CD14-positive monocyte (primary cell): Measurements from ENCODE around the gene CNTNAP2. TPM values are rescaled to one million over a fixed set of nuclear protein-coding genes. Genes with fewer than 3 reads are reported as not detected.

ENCODE experiments used
- DNase-seq, 3 donors: peaks; one replicate each; pipeline ENCODE4 v3.0.0-alpha.2; 2011 to 2022
- H2AFZ ChIP-seq: 2 replicates; pipeline ENCODE4 v1.6.0; 2012; ENCODE audit warnings: mild to moderate bottlenecking, low read depth, low read length, inconsistent platforms; ENCODE audit not compliant: insufficient read depth, poor library complexity, severe bottlenecking
- H3K27ac ChIP-seq, 2 donors: 1 replicate in 1 of 2; 2 replicates in 1 of 2; pipeline ENCODE4 v1.5.1; 2012 to 2013; ENCODE audit warnings: low read length in 2 of 2, control low read depth in 1 of 2, inconsistent platforms in 1 of 2, low read depth in 1 of 2, mild to moderate bottlenecking in 1 of 2
- H3K27me3 ChIP-seq, 2 donors: one replicate each; pipeline versions ENCODE4 v1.6.0 to v1.6.1; 2011 to 2013; ENCODE audit warnings: low read length in 2 of 2; ENCODE audit not compliant: control insufficient read depth in 2 of 2, insufficient read depth in 2 of 2
- H3K36me3 ChIP-seq, 2 donors: replicated peaks in 1 of 2; 1 replicate in 1 of 2; 2 replicates in 1 of 2; pipeline versions ENCODE4 v1.5.1 to v1.6.1; 2012 to 2013; ENCODE audit warnings: low read length in 2 of 2, control low read depth in 1 of 2, inconsistent platforms in 1 of 2, mild to moderate bottlenecking in 1 of 2; ENCODE audit not compliant: insufficient read depth in 2 of 2, control insufficient read depth in 1 of 2
- H3K4me1 ChIP-seq, 2 donors: 1 replicate in 1 of 2; 2 replicates in 1 of 2; pipeline versions ENCODE4 v1.5.1 to v1.6.1; 2012 to 2013; ENCODE audit warnings: low read length in 2 of 2, control low read depth in 1 of 2, inconsistent platforms in 1 of 2, mild to moderate bottlenecking in 1 of 2, moderate library complexity in 1 of 2; ENCODE audit not compliant: insufficient read depth in 2 of 2, control insufficient read depth in 1 of 2
- H3K4me2 ChIP-seq: replicated peaks from 2 replicates; pipeline ENCODE3; 2012; ENCODE audit warnings: low read length, moderate library complexity, mild to moderate bottlenecking; ENCODE audit not compliant: poor library complexity, severe bottlenecking; ENCODE audit errors: extremely low read depth
- H3K4me3 ChIP-seq, 3 experiments: fragments of 200-600 bp in 1 of 3; sonication (generic) in 1 of 3; replicated peaks in 1 of 3; 1 replicate in 2 of 3; 2 replicates in 1 of 3; pipeline ENCODE4 v1.5.1; 2011 to 2013; ENCODE audit warnings: low read length in 3 of 3, mild to moderate bottlenecking in 3 of 3, control low read depth in 2 of 3, low read depth in 2 of 3, inconsistent platforms in 1 of 3, moderate library complexity in 1 of 3
- H3K79me2 ChIP-seq: 2 replicates; pipeline ENCODE4 v1.6.0; 2012; ENCODE audit warnings: mild to moderate bottlenecking, control low read depth, inconsistent platforms, low read length, moderate library complexity; ENCODE audit not compliant: insufficient read depth
- H3K9ac ChIP-seq: 2 replicates; pipeline ENCODE4 v1.6.0; 2017; ENCODE audit warnings: low read length, mild to moderate bottlenecking; ENCODE audit not compliant: insufficient read depth, poor library complexity, severe bottlenecking
- H3K9me3 ChIP-seq, 2 donors: replicated peaks in 1 of 2; 1 replicate in 1 of 2; 2 replicates in 1 of 2; pipeline versions ENCODE4 v1.5.1 to v1.6.1; 2012 to 2013; ENCODE audit warnings: low read length in 2 of 2, control low read depth in 1 of 2; ENCODE audit not compliant: control insufficient read depth in 1 of 2, insufficient read depth in 1 of 2
- H4K20me1 ChIP-seq: 2 replicates; pipeline ENCODE4 v1.6.0; 2012; ENCODE audit warnings: mild to moderate bottlenecking, low read length, control low read depth, moderate library complexity; ENCODE audit not compliant: insufficient read depth
- H3K27ac Mint-ChIP-seq, 7 donors: one replicate each; pipeline ENCODE4 v1.8.0; 2020; ENCODE audit warnings: mild to moderate bottlenecking in 7 of 7, mixed read lengths in 7 of 7, moderate library complexity in 6 of 7, inconsistent platforms in 2 of 7
- H3K27me3 Mint-ChIP-seq, 3 donors: one replicate each; pipeline ENCODE4 v1.8.0; 2021 to 2022; ENCODE audit warnings: low read depth in 3 of 3, mild to moderate bottlenecking in 3 of 3, mixed read lengths in 3 of 3, moderate library complexity in 3 of 3, inconsistent platforms in 1 of 3
- H3K36me3 Mint-ChIP-seq, 2 donors: one replicate each; pipeline ENCODE4 v1.8.0; 2020; ENCODE audit warnings: mixed read lengths in 2 of 2, inconsistent platforms in 1 of 2, mild to moderate bottlenecking in 1 of 2
- H3K4me1 Mint-ChIP-seq: one replicate; pipeline ENCODE4 v1.8.0; 2020; ENCODE audit warnings: mild to moderate bottlenecking, mixed read lengths
- H3K4me3 Mint-ChIP-seq, 2 donors: one replicate each; pipeline ENCODE4 v1.8.0; 2020; ENCODE audit warnings: mild to moderate bottlenecking in 2 of 2, mixed read lengths in 2 of 2, moderate library complexity in 1 of 2
- H3K9me3 Mint-ChIP-seq, 7 donors: one replicate each; pipeline ENCODE4 v1.8.0; 2020 to 2022; ENCODE audit warnings: mixed read lengths in 7 of 7, mild to moderate bottlenecking in 6 of 7, moderate library complexity in 6 of 7, inconsistent platforms in 2 of 7
- CTCF ChIP-seq: fragments of 200-600 bp; IDR thresholded peaks from one replicate; pipeline ENCODE4 v1.8.0; 2022; ENCODE audit warnings: antibody characterized with exemption, mild to moderate bottlenecking
- WGBS: methylation state at CpG from one replicate; pipeline ENCODE4 v1.1.5; 2013; ENCODE audit warnings: missing lambda C conversion rate; ENCODE audit not compliant: insufficient coverage; 5-methylcytosine and 5-hydroxymethylcytosine counted together
- intact Hi-C, 2 donors: fragments of 100-400 bp; cut with micrococcal nuclease; formaldehyde crosslinking; loops; one replicate each; pipeline versions ENCODE4 v1.15.0 to v1.15.1; 2023
- polyA plus RNA-seq, 3 donors: library from polyadenylated mRNA; depleted of rRNA in 1 of 3; unstranded in 2 of 3; stranded (reverse) in 1 of 3; fragments of 300-500 nt in 2 of 3; fragments of >200 nt in 1 of 3; fragmentation: Illumina TruSeq in 2 of 3; gene quantifications; 1 replicate in 2 of 3; 2 replicates in 1 of 3; pipeline ENCODE4 v1.2.3, GENCODE V29; 2012 to 2021

Gene CNTNAP2
- polyA plus RNA-seq, 3 donors, result 0.01 TPM; not detected in 2

GRCh38 chr7:146074195-146074765 lies 42.3 kb upstream of the CNTNAP2 start:
- intact Hi-C loops, result no loop called here
- no peaks in the 10 kb centered on the region for H3K4me1 ChIP-seq
- no peaks in the 10 kb centered on the region for H4K20me1 ChIP-seq
- H3K4me3 ChIP-seq, result no peak overlapping the region
- H2AFZ ChIP-seq, result no peak overlapping the region
- DNase-seq, result no peak
- H3K9me3 Mint-ChIP-seq, result peaks cover 0 to 10% (median 0%) of the 10 kb centered on the region in 7 donors
- no peaks in the 10 kb centered on the region for H3K27me3 Mint-ChIP-seq
- H3K27me3 ChIP-seq, result no peaks in the 10 kb centered on the region
- no peaks in the 10 kb centered on the region for H3K36me3 ChIP-seq
- H3K9ac ChIP-seq, result no peak overlapping the region
- no peak overlapping the region for H3K4me2 ChIP-seq
- 83% methylated on average over 4 of the region's 6 CpGs for WGBS
- no peak for TF ChIP-seq CTCF
- no peaks in the 10 kb centered on the region for H3K4me1 Mint-ChIP-seq
- H3K4me3 Mint-ChIP-seq, result no peak overlapping the region
- no peaks in the 10 kb centered on the region for H3K9me3 ChIP-seq
- no peaks in the 10 kb centered on the region for H3K79me2 ChIP-seq
- no peaks in the 10 kb centered on the region for H3K36me3 Mint-ChIP-seq
- no peak overlapping the region for H3K27ac Mint-ChIP-seq
- no peak overlapping the region for H3K27ac ChIP-seq

GRCh38 chr7:146076344-146076743 lies 40.3 kb upstream of the CNTNAP2 start:
- Histone ChIP-seq H3K4me3 (no peak overlapping the region), H3K9me3 (no peaks in the 10 kb centered on the region), H3K79me2 (no peaks in the 10 kb centered on the region), H3K27ac (no peak overlapping the region), H3K4me2 (no peak overlapping the region), H3K9ac (no peak overlapping the region), H2AFZ (no peak overlapping the region), H4K20me1 (no peaks in the 10 kb centered on the region), H3K4me1 (no peaks in the 10 kb centered on the region), H3K27me3 (no peaks in the 10 kb centered on the region), H3K36me3 (no peaks in the 10 kb centered on the region)
- Mint-ChIP-seq H3K4me1 (no peaks in the 10 kb centered on the region), H3K27me3 (no peaks in the 10 kb centered on the region), H3K4me3 (no peak overlapping the region), H3K27ac (no peak overlapping the region), H3K9me3 (peaks cover 0 to 10% (median 0%) of the 10 kb centered on the region in 7 donors), H3K36me3 (no peaks in the 10 kb centered on the region)
- WGBS, result 50% methylated on average over 2 of the region's 2 CpGs
- intact Hi-C loops, result no loop called here
- TF ChIP-seq CTCF, result no peak
- no peak for DNase-seq
